Kidney (tissue), 14 donors: Measurements from ENCODE around the gene CARD10. TPM values are rescaled to one million over a fixed set of nuclear protein-coding genes. Genes with fewer than 3 reads are reported as not detected.

Experiments used
- DNase-seq, 5 donors: peaks; one replicate each; pipeline ENCODE4 v3.0.0-alpha.2; 2013 to 2020
- FAIRE-seq: peaks from 2 replicates; lab custom pipeline; 2012; peaks lifted over from hg19 to GRCh38; lab: Jason Lieb, UNC
- H3K27ac ChIP-seq, 2 donors: one replicate each; pipeline ENCODE4 v1.7.0; 2013; ENCODE audit warnings: low read depth in 2 of 2, low read length in 2 of 2, inconsistent platforms in 1 of 2
- H3K27me3 ChIP-seq: one replicate; pipeline ENCODE4 v1.7.1; 2013; ENCODE audit warnings: low read length, inconsistent platforms; ENCODE audit not compliant: control insufficient read depth, insufficient read depth
- H3K36me3 ChIP-seq, 3 donors: one replicate each; pipeline versions ENCODE4 v1.7.0 to v1.7.1; 2013; ENCODE audit warnings: low read length in 3 of 3, control low read depth in 1 of 3, inconsistent platforms in 1 of 3; ENCODE audit not compliant: insufficient read depth in 3 of 3, control insufficient read depth in 2 of 3
- H3K4me1 ChIP-seq, 3 donors: one replicate each; pipeline versions ENCODE4 v1.7.0 to v1.7.1; 2013; ENCODE audit warnings: low read length in 3 of 3, inconsistent platforms in 1 of 3, low read depth in 1 of 3; ENCODE audit not compliant: control insufficient read depth in 2 of 3, insufficient read depth in 2 of 3
- H3K4me3 ChIP-seq, 3 donors: one replicate each; pipeline versions ENCODE4 v1.7.0 to v1.8.1; 2013; ENCODE audit warnings: low read length in 3 of 3, control low read depth in 1 of 3, inconsistent platforms in 1 of 3
- H3K9ac ChIP-seq, 3 donors: one replicate each; pipeline versions ENCODE4 v1.7.0 to v1.7.1; 2013; ENCODE audit warnings: low read length in 3 of 3, control low read depth in 1 of 3, inconsistent platforms in 1 of 3
- H3K9me3 ChIP-seq, 3 donors: one replicate each; pipeline versions ENCODE4 v1.7.0 to v1.7.1; 2013; ENCODE audit warnings: low read length in 3 of 3, control low read depth in 1 of 3, inconsistent platforms in 1 of 3; ENCODE audit not compliant: control insufficient read depth in 2 of 3, insufficient read depth in 1 of 3
- intact Hi-C: fragments of 100-400 bp; cut with DNase I; formaldehyde crosslinking; loops from one replicate; pipeline ENCODE4 v1.11.1; 2022
- polyA plus RNA-seq: library from polyadenylated mRNA; stranded (reverse); fragments of 350-450 nt; fragmentation: Illumina TruSeq; extraction: RNeasy Lipid Tissue Mini Kit (QIAGEN cat#74804); gene quantifications from one replicate; pipeline ENCODE4 v1.2.3, GENCODE V29; 2014; ENCODE audit warnings: low read depth, low replicate concordance; ENCODE audit not compliant: insufficient read depth
- total RNA-seq: library from RNA; stranded (reverse); fragmentation: NEBNext Ultra II Directional; extraction: Animal tissue kit (Norgen Biotek cat#: 25700); gene quantifications from one replicate; pipeline ENCODE4 v1.2.1, GENCODE V29; 2021
- TF ChIP-seq, protein P1 (sequence below): IDR thresholded peaks from 3 replicates; pipeline ENCODE4 v1.5.1; 2012; ENCODE audit warnings: mild to moderate bottlenecking, moderate library complexity, borderline replicate concordance; ENCODE audit not compliant: insufficient read depth; ENCODE audit errors: extremely low read depth
- donor health status: control.
- donor health status: control.
- donor health status: control.
- donor health status: control.
- donor health status: control.
- donor health status: DM: yes; HTN: yes; CAD: no.
- donor health status: Normal renal cell carcinoma (clear cell type).

The CARD10 gene
- total and polyA plus RNA-seq, 2 donors from 2014 or later = 32.4 to 42.3 TPM

GRCh38 chr22:37547251-37547741, 28.1 kb upstream of the CARD10 start:
- TF ChIP-seq, protein P1, sequence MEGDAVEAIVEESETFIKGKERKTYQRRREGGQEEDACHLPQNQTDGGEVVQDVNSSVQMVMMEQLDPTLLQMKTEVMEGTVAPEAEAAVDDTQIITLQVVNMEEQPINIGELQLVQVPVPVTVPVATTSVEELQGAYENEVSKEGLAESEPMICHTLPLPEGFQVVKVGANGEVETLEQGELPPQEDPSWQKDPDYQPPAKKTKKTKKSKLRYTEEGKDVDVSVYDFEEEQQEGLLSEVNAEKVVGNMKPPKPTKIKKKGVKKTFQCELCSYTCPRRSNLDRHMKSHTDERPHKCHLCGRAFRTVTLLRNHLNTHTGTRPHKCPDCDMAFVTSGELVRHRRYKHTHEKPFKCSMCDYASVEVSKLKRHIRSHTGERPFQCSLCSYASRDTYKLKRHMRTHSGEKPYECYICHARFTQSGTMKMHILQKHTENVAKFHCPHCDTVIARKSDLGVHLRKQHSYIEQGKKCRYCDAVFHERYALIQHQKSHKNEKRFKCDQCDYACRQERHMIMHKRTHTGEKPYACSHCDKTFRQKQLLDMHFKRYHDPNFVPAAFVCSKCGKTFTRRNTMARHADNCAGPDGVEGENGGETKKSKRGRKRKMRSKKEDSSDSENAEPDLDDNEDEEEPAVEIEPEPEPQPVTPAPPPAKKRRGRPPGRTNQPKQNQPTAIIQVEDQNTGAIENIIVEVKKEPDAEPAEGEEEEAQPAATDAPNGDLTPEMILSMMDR = no peak
- Histone ChIP-seq H3K4me1 (peaks cover 7 to 30% (median 22%) of the 10 kb centered on the region in 3 donors), H3K36me3 (no peaks in the 10 kb centered on the region), H3K27me3 (no peaks in the 10 kb centered on the region), H3K27ac (peak overlapping the region; percentile 84 to 93), H3K9ac (peak overlapping the region in 1 of 3 donors; percentile 47), H3K4me3 (no peak overlapping the region), H3K9me3 (no peaks in the 10 kb centered on the region)
- DNase-seq (peak in 1 of 5 donors; percentile 47), FAIRE-seq (no peak)
- intact Hi-C loops = no loop called here

- no peak for FAIRE-seq
- intact Hi-C loops = no loop called here
- Histone ChIP-seq H3K4me1 (peaks cover 5 to 26% (median 21%) of the 10 kb centered on the region in 3 donors), H3K36me3 (no peaks in the 10 kb centered on the region), H3K4me3 (no peak overlapping the region), H3K9ac (peak overlapping the region in 1 of 3 donors; percentile 47), H3K9me3 (no peaks in the 10 kb centered on the region), H3K27ac (peak overlapping the region; percentile 84 to 93), H3K27me3 (no peaks in the 10 kb centered on the region)
- peak in 2 of 5 donors; percentile 61 to 88 for DNase-seq
- TF ChIP-seq, protein P1 = no peak
These were observed 27.4 kb upstream of the CARD10 start for GRCh38 chr22:37546437-37547250.

GRCh38 chr22:37545703-37546436, 26.7 kb upstream of the CARD10 start:
- Histone ChIP-seq H3K36me3 (no peaks in the 10 kb centered on the region), H3K9ac (peak overlapping the region in 1 of 3 donors; percentile 29), H3K4me1 (peaks cover 2 to 29% (median 13%) of the 10 kb centered on the region in 3 donors), H3K27ac (peak overlapping the region; percentile 84 to 93), H3K4me3 (no peak overlapping the region), H3K27me3 (no peaks in the 10 kb centered on the region), H3K9me3 (no peaks in the 10 kb centered on the region)
- TF ChIP-seq, protein P1 = no peak
- DNase-seq (peak; percentile 92 to 99 (median 95)), FAIRE-seq (no peak)
- intact Hi-C loops = no loop called here
